ENCODE measurements around the gene ZNF726.
"Not testable (repeated sequence)": the region's sequence is repeated elsewhere in the genome, so short reads cannot be mapped to it uniquely, and the experiment has no call there.

ZNF726 gene

GRCh38 chr19:23914402-23915286 lies at the start of gene ZNF726:
ZNF726 (plus strand) TSS chr19:23914886; CDS start chr19:23914995, 109 bp downstream.
- DNase-seq = peak; percentile 94

DNA sequence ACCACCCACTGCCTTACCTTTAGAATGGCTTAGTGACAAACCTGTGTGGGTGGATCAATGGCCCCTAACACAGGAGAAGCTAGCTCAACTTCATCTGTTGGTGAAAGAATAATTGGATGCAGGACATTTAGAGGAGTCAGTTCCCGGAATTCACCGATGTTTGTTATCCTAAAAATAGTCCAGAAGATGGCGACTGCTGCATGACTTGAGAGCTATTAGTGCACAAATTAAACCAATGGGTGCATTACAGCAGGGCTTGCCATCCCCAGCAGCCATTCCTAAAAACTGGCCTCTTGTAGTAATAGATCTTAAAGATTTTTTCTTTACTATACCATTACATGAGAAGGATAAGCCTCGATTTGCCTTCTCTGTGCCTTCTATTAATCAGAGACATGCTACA lies 46.8 kb upstream of the ZNF726 start:
- no peak for DNase-seq

- no peak for DNase-seq
These were observed 46.1 kb upstream of the ZNF726 start for GRCh38 chr19:23868630-23869029.

GRCh38 chr19:23872282-23872919 lies 42.3 kb upstream of the ZNF726 start:
- no peak for DNase-seq

DNA sequence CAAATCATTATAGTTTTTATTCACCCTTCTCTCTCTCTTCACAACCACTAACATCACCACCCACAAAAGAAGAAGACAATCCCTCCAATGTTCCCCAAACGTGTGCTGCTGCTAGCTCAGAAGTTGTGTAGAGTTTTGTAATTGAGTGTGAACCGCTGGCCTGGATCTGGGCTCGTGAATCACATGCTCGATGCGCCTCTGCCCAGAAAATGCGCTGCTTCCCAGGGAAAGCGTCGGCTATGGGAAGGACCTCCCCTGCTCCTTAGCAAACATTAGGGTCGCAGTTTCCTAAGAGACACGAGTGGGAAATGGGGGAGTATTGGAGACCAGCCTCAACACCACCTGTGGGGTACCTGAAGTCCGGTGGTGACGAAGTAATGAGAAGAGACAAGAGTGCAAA lies 38.4 kb upstream of the ZNF726 start:
- DNase-seq = no peak

- not testable (repeated sequence) for DNase-seq
These were observed 37.9 kb upstream of the ZNF726 start for GRCh38 chr19:23876756-23877155.

DNA sequence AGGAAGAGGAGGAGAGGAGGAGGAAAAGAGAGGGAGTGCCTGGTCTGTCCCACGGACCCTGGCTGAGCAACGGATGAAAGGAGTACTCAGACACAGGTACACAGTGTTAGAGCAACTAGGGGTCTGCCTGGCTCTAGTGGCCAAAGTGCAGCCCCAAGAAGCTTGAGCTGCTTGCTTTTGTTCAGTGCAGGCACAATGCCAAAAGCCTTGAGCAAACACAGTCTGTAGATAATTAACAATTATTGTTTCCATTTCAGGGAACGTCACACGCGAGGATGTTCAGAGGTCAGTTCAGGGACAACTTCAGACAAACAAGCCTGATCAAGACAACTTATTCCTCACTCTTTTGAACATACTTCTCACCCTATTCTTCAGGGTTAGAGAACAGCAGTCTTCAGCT lies 32.2 kb upstream of the ZNF726 start:
- DNase-seq = no peak

DNA sequence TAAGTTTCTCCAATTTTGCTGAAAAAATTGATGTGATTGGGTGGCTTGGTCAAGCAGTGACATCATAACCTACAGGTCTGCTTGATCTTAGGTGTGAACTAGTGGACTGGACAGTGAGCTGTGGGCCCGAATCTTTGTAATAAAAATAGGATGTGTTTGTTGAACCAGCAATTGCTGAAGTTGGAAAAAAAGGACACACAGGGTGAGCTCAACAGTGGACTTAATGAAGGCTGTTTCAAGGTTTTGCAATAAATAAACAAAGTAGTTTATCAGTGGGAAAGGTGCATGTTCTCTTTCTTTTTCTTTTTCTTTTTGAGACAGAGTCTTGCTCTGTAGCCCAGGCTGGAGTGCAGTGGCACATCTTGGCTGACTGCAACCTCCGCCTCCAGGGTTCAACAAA lies 30.3 kb upstream of the ZNF726 start:
- no peak for DNase-seq

- DNase-seq = no peak
These were observed 27.0 kb upstream of the ZNF726 start for GRCh38 chr19:23887642-23888041.

DNA sequence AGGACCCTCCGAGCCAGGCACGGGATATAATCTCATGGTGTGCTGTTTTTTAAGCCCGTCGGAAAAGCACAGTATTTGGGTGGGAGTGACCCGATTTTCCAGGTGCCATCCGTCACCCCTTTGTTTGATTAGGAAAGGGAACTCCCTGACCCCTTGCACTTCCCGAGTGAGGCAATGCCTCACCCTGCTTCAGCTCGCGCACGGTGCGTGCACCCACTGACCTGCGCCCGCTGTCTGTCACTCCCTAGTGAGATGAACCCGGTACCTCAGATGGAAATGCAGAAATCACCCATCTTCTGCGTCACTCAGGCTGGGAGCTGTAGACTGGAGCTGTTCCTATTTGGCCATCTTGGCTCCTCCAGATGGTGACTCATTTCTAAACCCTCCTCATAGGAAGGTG lies 18.6 kb upstream of the ZNF726 start:
- DNase-seq = not testable (repeated sequence)

DNA sequence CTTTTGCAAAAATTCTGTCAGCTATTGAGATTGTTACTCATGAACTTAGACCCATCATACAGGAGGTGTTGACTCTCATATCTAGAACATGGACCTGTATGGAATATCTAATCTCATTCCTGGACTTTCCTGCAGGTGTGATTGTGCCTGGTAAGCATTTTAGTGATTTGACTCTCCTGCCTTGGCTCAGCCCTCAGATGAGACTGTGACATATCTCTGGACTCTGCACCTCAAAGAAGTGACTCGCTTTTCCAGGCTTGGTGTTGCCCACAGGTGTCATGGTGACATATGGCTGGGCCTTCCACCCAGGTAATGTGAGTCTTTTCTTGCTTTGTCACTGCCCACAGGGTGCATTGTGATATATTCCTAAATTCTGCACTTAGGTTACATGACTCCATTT lies 17.8 kb upstream of the ZNF726 start:
- no peak for DNase-seq

DNA sequence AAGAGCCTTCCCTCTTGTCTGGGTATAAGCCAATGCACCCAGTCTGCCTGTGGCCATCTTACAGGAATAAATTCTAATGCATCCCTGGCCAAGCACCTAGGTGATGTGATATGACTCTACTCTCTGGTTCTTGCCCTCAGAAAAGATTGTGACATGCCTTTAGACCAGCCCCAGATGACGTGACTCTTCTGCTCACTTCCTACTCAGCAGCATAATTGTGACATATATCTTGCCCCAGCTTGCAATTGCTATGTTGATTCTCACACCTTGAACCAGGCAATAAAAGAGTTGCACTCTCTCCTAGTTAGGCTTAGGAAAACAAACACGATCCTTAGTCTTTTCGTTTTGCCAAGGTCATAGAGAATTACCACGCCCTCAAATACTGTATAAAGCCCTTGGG lies 13.3 kb upstream of the ZNF726 start:
- no peak for DNase-seq

GRCh38 chr19:23904406-23904805 lies 10.3 kb upstream of the ZNF726 start:
- no peak for DNase-seq

DNA sequence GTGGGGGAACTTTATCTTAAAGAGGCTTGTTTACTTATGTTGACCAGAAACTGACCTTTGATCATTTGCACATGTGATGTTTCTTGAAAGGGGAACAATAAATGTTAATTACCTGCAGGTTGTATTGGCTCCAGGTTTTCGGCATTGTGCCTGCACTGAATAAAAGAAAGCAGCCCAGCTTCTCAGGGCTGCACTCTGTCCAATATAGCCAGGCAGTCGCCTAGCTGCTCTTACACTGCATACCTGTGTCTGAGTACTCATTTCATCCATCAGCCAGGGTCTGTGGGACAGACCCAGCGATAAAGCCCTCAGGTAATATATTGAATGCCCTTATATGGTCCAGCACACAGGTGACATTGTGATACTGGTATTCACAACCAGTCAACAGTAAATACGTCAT lies 8.9 kb upstream of the ZNF726 start:
- no peak for DNase-seq

DNA sequence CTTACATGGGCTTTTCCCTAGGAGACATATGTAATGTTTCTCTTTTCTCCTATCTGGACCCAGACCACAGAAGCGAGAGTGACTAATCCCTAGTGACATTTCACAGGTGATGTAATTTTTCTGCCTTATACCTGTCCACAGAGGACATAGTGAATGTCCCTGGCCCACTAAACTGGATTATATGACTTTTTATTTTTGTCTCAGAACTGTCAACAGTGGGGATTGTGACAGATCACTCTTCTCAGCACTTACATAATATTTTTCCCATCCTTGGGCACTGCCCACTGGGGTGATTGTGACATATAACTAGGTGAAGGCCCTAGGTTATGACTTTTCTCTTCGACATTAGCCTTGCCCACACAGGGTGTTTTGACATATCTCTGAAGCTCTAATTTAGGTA lies 7.9 kb upstream of the ZNF726 start:
- no peak for DNase-seq

- DNase-seq = no peak
These were observed 6.5 kb upstream of the ZNF726 start for GRCh38 chr19:23908165-23908564.

DNA sequence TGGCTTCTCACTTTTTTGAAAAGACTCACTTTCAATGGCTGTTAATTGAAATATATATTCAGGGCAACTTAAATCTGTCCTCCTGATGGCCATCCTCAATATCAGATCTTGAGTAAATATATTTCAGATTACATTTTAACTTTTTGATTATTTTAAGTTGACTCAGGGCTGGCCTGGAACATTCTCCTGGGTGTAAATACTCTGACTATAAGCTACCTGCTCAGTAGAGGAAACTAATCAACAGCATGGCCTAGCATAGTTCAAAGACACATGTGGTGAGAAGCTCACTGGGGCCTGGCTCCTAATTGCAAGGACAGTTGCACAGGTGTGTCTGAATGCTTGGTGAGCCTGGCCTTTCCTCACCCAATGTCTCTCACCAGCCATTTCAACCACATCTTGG lies 5.5 kb upstream of the ZNF726 start:
- DNase-seq = no peak

GRCh38 chr19:23913931-23914330 lies 755 bp upstream of the ZNF726 start:
- no peak for DNase-seq

GRCh38 chr19:23916991-23917390 lies 2.3 kb downstream of the ZNF726 start:
- no peak for DNase-seq

DNA sequence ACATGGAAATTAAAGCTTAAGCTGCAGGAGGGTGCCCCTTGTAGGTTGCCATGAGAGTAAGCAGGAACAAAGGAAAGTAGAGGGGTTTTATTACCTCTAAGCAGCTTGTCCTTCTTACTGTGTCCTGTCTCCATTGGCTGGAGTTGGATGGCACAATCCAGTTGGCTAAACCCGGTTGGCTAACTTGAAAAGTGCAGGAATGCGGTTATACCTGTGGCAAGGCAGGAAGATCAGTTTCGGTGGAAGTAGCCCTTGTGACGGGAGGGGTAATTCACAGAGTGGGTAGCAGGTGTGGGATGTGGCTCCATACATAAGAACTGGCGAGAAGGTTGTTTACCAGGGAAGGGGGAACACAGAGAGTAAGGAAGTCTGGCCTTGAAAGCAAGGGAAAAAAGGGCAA lies 3.2 kb downstream of the ZNF726 start:
- DNase-seq = no peak

DNA sequence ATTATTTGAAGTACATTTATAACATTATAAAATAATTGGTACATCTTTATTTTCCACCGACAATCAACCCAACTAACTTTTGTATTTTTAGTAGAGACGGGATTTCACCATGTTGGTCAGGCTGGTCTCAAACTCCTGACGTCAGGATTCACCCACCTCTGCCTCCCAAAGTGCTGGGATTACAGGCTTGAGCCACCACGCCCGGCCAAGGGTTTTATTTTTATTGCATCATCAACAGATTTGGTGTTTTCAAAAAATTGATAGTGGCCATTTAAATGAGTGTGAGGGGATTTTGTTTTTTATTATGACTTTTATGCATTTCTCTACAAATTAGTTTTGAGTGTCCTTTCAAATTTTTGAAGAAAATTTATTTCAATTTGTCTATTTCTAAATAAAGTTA lies 10.6 kb downstream of the ZNF726 start:
- DNase-seq = no peak

DNA sequence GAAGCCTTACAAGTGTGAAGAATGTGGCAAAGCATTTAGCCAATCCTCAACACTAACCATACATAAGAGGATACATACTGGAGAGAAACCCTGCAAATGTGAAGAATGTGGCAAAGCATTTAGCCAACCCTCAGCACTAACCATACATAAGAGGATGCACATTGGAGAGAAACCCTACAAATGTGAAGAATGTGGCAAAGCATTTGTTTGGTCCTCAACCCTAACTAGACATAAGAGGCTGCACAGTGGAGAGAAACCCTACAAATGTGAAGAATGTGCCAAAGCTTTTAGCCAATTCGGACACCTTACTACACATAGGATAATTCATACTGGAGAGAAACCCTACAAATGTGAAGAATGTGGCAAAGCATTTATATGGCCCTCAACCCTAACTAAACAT lies 18.2 kb downstream of the ZNF726 start:
- DNase-seq = no peak

- DNase-seq = not testable (repeated sequence)
These were observed 22.3 kb downstream of the ZNF726 start for GRCh38 chr19:23937031-23937430.

- DNase-seq = no peak
These were observed 28.7 kb downstream of the ZNF726 start for GRCh38 chr19:23943411-23943810.

GRCh38 chr19:23946569-23946968 lies 31.9 kb downstream of the ZNF726 start:
- DNase-seq = peak; percentile 0

Data from CD4-positive, alpha-beta T cell treated with Interleukin-10 for 1 hour (primary cell).